Right lobe of liver (tissue), 4 donors: ENCODE data around the gene PTK7.

Experiments
- CTCF ChIP-seq, 4 donors: fragments of 200-600 bp in 3 of 4; fragments of 450-650 bp in 1 of 4; IDR thresholded peaks; one replicate each; pipeline versions ENCODE4 v1.5.1 to v1.8.0; 2016 to 2022; ENCODE audit warnings: antibody characterized with exemption in 4 of 4, mild to moderate bottlenecking in 2 of 4
- POLR2A ChIP-seq: fragments of 450-650 bp; IDR thresholded peaks from one replicate; pipeline ENCODE4 v1.6.1; 2017; ENCODE audit warnings: antibody characterized with exemption, mild to moderate bottlenecking
- donor health status: DM: no; HTN: no; CAD: no.
- donor health status: DM: no; HTN: no; CAD: no.
- donor health status: DM: no; HTN: yes; CAD: no.

GRCh38 chr6:43032326-43032725 is 43.8 kb upstream of the PTK7 start:
- TF ChIP-seq POLR2A (no peak), CTCF (IDR thresholded peaks at IDR 0.05) (no peak)
